ENCODE measurements around the gene SPARCL1.
"Not testable (repeated sequence)": the region's sequence is repeated elsewhere in the genome, so short reads cannot be mapped to it uniquely, and the experiment has no call there.

Gene SPARCL1, protein sequence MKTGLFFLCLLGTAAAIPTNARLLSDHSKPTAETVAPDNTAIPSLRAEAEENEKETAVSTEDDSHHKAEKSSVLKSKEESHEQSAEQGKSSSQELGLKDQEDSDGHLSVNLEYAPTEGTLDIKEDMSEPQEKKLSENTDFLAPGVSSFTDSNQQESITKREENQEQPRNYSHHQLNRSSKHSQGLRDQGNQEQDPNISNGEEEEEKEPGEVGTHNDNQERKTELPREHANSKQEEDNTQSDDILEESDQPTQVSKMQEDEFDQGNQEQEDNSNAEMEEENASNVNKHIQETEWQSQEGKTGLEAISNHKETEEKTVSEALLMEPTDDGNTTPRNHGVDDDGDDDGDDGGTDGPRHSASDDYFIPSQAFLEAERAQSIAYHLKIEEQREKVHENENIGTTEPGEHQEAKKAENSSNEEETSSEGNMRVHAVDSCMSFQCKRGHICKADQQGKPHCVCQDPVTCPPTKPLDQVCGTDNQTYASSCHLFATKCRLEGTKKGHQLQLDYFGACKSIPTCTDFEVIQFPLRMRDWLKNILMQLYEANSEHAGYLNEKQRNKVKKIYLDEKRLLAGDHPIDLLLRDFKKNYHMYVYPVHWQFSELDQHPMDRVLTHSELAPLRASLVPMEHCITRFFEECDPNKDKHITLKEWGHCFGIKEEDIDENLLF

DNA sequence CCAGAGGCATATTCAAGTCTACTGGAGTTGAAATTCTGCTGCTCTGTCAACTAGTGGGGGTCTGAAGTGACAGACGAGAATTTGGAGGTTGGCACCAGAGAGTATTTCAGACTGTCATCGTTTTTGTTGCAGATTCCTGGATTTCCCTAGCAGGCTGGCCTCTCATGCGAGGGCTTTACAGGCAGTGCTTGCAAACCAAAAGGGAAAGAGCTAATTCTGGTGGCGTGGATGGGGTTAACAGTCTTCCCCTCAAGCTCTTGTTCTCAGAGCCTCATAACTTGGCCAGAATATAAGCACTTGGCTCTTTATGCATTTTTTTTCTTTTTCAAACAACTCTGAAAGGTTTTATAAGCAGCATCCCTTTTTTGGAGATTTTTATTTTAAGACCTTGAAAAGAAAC is at the start of gene SPARCL1:
TSS of gene SPARCL1 (minus strand) at position 190 of the 400 bp plus-strand sequence. CDS start 29,802 bp downstream, outside the sequence.
- DNase-seq (no peak), ATAC-seq (replicated peaks) (no peak)
- H3K9me3 Mint-ChIP-seq: peaks cover 0 to 8% of the 10 kb centered on the region in 2 donors
- H3K4me3 Mint-ChIP-seq: no peak within 1 kb of the TSS
- H3K36me3 Mint-ChIP-seq: peaks cover 0 to under 1% of the 10 kb centered on the region in 2 donors
- no peak within 1 kb of the TSS for H3K27ac Mint-ChIP-seq
- H3K4me1 Mint-ChIP-seq: peaks cover 0 to 6% of the 10 kb centered on the region in 2 donors
- no peaks in the 10 kb centered on the region for H3K27me3 Mint-ChIP-seq

DNA sequence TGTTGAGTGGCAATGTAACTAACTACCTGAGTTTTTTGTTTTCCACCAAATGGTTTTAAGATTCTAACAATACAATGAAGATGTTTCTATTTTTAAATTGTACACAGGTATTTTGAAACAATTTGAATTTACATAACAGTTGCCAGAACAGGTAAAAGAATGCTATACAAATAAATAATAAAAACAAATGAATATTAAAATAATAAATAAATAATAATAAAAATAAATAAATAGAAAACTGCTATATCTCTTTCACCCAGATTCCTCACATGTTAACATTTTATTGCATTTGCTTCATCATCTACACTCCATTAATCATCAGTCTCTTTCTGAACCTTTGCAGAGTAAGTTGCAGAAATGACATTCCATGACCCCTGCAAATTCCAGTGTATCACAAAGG is 46.8 kb upstream of the SPARCL1 start:
- no peak for ATAC-seq (replicated peaks)
- Mint-ChIP-seq H3K4me3 (no peak overlapping the region), H3K27ac (no peak overlapping the region), H3K27me3 (peaks cover 0 to 1% of the 10 kb centered on the region in 2 donors), H3K4me1 (no peaks in the 10 kb centered on the region), H3K9me3 (no peaks in the 10 kb centered on the region), H3K36me3 (no peaks in the 10 kb centered on the region)
- no peak for DNase-seq

- Mint-ChIP-seq H3K4me1 (no peaks in the 10 kb centered on the region), H3K27me3 (peaks cover 0 to 5% of the 10 kb centered on the region in 2 donors), H3K27ac (no peak overlapping the region), H3K4me3 (no peak overlapping the region), H3K36me3 (no peaks in the 10 kb centered on the region), H3K9me3 (no peaks in the 10 kb centered on the region)
- no peak for DNase-seq
- ATAC-seq (replicated peaks): no peak
These were observed 46.2 kb upstream of the SPARCL1 start for GRCh38 chr4:87575408-87575807.

DNA sequence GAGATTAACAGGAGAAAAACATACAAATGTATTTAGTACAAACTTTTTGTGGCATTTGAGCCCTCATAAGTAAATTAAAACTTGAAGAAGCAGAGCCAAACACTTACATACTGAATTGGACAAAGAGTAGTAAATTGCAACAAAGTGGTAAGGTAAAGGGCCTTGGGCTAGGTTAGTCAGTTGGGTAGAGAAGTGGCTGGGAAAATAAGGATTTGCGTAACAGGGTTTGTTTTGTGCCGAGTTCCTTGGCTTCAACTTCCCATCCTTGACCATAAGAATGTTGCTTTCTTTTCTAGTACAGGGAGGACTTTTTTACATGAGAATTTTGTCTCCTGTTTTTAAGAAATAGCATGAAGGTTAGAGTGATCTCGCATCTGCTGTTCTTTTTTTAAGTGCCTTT is 45.8 kb upstream of the SPARCL1 start:
- Mint-ChIP-seq H3K27me3 (peaks cover 0 to 5% of the 10 kb centered on the region in 2 donors), H3K36me3 (no peaks in the 10 kb centered on the region), H3K4me3 (no peak overlapping the region), H3K9me3 (no peaks in the 10 kb centered on the region), H3K27ac (no peak overlapping the region), H3K4me1 (no peaks in the 10 kb centered on the region)
- ATAC-seq (replicated peaks): no peak
- DNase-seq: no peak

DNA sequence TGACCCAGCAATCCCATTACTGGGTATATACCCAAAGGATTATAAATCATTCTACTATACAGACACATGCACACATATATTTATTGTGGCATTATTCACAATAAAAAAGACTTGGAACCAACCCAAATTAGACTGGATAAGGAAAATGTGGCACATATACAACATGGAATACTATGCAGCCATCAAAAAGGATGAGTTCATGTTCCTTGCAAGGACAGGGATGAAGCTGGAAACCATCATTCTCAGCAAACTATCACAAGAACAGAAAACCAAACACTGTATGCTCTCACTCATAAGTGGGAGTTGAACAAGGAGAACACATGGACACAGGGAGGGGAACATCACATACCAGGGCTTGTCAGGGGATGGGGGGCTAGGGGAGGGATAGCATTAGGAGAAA is 45.2 kb upstream of the SPARCL1 start:
- not testable (repeated sequence) for ATAC-seq (replicated peaks); H3K27me3 Mint-ChIP-seq; H3K4me1 Mint-ChIP-seq; H3K36me3 Mint-ChIP-seq; H3K27ac Mint-ChIP-seq; H3K9me3 Mint-ChIP-seq; H3K4me3 Mint-ChIP-seq; DNase-seq

GRCh38 chr4:87570290-87570805 is 41.2 kb upstream of the SPARCL1 start:
- no peak for ATAC-seq (replicated peaks)

GRCh38 chr4:87567191-87567590 is 38.0 kb upstream of the SPARCL1 start:
- H3K36me3 Mint-ChIP-seq: no peaks in the 10 kb centered on the region
- H3K27me3 Mint-ChIP-seq: peaks cover 0 to 5% of the 10 kb centered on the region in 2 donors
- no peak overlapping the region for H3K4me3 Mint-ChIP-seq
- no peak for DNase-seq
- no peaks in the 10 kb centered on the region for H3K4me1 Mint-ChIP-seq
- H3K27ac Mint-ChIP-seq: no peak overlapping the region
- no peaks in the 10 kb centered on the region for H3K9me3 Mint-ChIP-seq
- ATAC-seq (replicated peaks): no peak

More at GRCh38 chr4:87570290-87570805, 41.2 kb upstream of the SPARCL1 start:
- no peaks in the 10 kb centered on the region for H3K4me1 Mint-ChIP-seq
- no peaks in the 10 kb centered on the region for H3K36me3 Mint-ChIP-seq
- no peak overlapping the region for H3K27ac Mint-ChIP-seq
- peaks cover 0 to 5% of the 10 kb centered on the region in 2 donors for H3K27me3 Mint-ChIP-seq
- H3K4me3 Mint-ChIP-seq: no peak overlapping the region
- no peaks in the 10 kb centered on the region for H3K9me3 Mint-ChIP-seq
- DNase-seq: no peak

- Mint-ChIP-seq H3K9me3 (no peaks in the 10 kb centered on the region), H3K4me3 (no peak overlapping the region), H3K4me1 (no peaks in the 10 kb centered on the region), H3K36me3 (no peaks in the 10 kb centered on the region), H3K27ac (no peak overlapping the region), H3K27me3 (peaks cover 0 to 5% of the 10 kb centered on the region in 2 donors)
- DNase-seq: no peak
- ATAC-seq (replicated peaks): no peak
These were observed 37.1 kb upstream of the SPARCL1 start for GRCh38 chr4:87566276-87566675.

DNA sequence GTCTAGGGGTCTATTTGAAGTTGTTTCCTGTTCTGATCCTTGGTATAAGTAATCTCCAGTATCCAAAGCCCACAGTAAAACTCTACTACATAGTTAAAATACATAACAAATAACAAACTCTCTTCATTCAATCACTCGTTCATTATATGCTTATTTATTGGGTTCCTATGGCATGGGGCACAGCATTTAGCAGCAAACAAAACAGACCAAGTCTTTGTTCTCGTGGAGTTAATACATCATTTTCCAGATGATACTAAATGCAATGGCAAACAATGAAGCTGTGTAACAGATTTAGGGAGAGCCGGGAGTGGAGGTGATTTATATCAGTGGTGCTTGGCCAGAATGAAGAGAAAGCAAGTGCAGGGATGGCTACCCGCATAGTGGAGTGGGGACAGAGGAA is 36.6 kb upstream of the SPARCL1 start:
- H3K9me3 Mint-ChIP-seq: no peaks in the 10 kb centered on the region
- no peaks in the 10 kb centered on the region for H3K36me3 Mint-ChIP-seq
- no peak for DNase-seq
- H3K4me3 Mint-ChIP-seq: no peak overlapping the region
- peaks cover 0 to 1% of the 10 kb centered on the region in 2 donors for H3K27me3 Mint-ChIP-seq
- ATAC-seq (replicated peaks): no peak
- no peaks in the 10 kb centered on the region for H3K4me1 Mint-ChIP-seq
- H3K27ac Mint-ChIP-seq: no peak overlapping the region

DNA sequence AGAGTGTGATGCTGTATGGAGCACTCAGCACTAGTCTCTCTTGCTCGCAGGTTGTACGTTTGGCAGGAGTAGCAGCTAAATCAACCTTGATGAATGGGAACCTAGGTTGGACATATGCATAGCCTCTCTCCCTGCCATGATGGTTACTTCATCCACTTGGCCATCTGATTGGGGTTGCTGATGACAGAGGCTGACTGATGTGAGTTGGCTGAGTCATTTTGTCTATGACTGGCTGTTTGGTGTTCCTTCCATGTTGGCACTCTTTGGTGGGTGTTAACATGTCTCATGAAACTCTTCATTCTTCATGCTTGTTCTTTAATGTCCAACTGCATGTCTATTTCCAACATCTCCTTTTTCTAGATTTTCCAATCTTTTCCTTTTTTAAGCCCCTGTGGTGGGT is 31.6 kb upstream of the SPARCL1 start:
- H3K9me3 Mint-ChIP-seq: no peaks in the 10 kb centered on the region
- no peak for ATAC-seq (replicated peaks)
- H3K4me3 Mint-ChIP-seq: no peak overlapping the region
- H3K4me1 Mint-ChIP-seq: peaks cover 3 to 6% of the 10 kb centered on the region in 2 donors
- no peak for DNase-seq
- H3K27me3 Mint-ChIP-seq: no peaks in the 10 kb centered on the region
- H3K27ac Mint-ChIP-seq: no peak overlapping the region
- no peaks in the 10 kb centered on the region for H3K36me3 Mint-ChIP-seq

DNA sequence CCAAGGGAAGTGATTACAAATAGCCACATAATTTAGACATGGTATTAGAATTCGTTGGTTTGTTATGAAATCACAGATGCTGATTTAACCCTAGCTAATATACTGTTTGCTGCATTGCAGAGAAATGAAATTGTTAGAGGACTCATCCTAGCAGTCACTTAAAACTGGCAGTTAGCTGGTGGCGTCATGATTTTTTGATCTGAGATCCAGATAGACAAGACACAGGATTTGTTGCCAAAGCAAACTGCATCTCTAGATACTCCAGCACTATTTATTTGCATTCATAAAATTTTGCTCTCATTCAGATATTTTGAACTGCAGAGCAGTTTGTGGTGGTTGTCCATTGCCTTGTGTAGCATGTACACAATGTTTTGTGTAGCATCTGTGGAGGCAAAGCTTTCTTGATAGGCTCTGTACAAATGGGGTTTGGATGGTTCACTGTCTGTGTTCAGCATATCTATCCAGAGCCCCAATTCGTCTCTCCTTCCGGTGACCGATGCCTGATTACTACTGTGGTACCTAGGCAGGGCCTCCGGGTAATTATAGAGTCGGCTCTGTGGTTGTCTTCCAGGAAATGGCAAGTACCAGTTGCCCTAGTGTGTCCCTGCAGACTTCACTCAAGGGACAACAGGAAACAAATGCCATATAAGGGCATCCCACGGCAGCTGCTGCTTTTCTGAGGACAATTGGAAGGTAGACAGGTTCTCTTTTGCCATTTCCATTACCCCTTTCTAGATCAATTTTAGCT is 30.1 kb upstream of the SPARCL1 start:
- Mint-ChIP-seq H3K36me3 (no peaks in the 10 kb centered on the region), H3K9me3 (no peaks in the 10 kb centered on the region), H3K27me3 (no peaks in the 10 kb centered on the region), H3K4me1 (peaks cover 3 to 6% of the 10 kb centered on the region in 2 donors), H3K27ac (no peak overlapping the region), H3K4me3 (peak overlapping the region in 1 of 2 donors; percentile 25)
- DNase-seq: peak; percentile 36
- ATAC-seq (replicated peaks): peak; percentile 99 to 100

GRCh38 chr4:87557348-87557747 is 28.2 kb upstream of the SPARCL1 start:
- Mint-ChIP-seq H3K36me3 (no peaks in the 10 kb centered on the region), H3K4me3 (no peak overlapping the region), H3K4me1 (peaks cover 3 to 6% of the 10 kb centered on the region in 2 donors), H3K27me3 (no peaks in the 10 kb centered on the region), H3K9me3 (no peaks in the 10 kb centered on the region), H3K27ac (no peak overlapping the region)
- DNase-seq (no peak), ATAC-seq (replicated peaks) (no peak)

- Mint-ChIP-seq H3K27ac (no peak overlapping the region), H3K4me1 (peaks cover 3 to 6% of the 10 kb centered on the region in 2 donors), H3K4me3 (no peak overlapping the region), H3K36me3 (no peaks in the 10 kb centered on the region), H3K9me3 (no peaks in the 10 kb centered on the region), H3K27me3 (no peaks in the 10 kb centered on the region)
- DNase-seq (no peak), ATAC-seq (replicated peaks) (no peak)
These were observed 26.8 kb upstream of the SPARCL1 start for GRCh38 chr4:87555773-87556619.
